Eye (tissue), 1 donor: ENCODE measurements around the gene AP2A1.

ENCODE experiments used
- DNase-seq: peaks from one replicate; pipeline ENCODE4 v3.0.0-alpha.2; 2015

Gene AP2A1

GRCh38 chr19:49795615-49796014 lies 28.8 kb downstream of the AP2A1 start:
- no peak for DNase-seq

GRCh38 chr19:49798574-49798973 lies 31.8 kb downstream of the AP2A1 start:
- no peak for DNase-seq

- no peak for DNase-seq
Observed at GRCh38 chr19:49799271-49799797, 32.5 kb downstream of the AP2A1 start.

GRCh38 chr19:49799798-49800376 lies 33.1 kb downstream of the AP2A1 start:
- DNase-seq: peak; percentile 3

- DNase-seq: no peak
Observed at GRCh38 chr19:49800771-49801170, 34.0 kb downstream of the AP2A1 start.

- DNase-seq: no peak
Observed at GRCh38 chr19:49801401-49801888, 34.6 kb downstream of the AP2A1 start.

GRCh38 chr19:49801966-49802661 lies 35.3 kb downstream of the AP2A1 start:
- DNase-seq: peak; percentile 96

- no peak for DNase-seq
Observed at GRCh38 chr19:49802836-49803528, 36.2 kb downstream of the AP2A1 start.

- no peak for DNase-seq
Observed at GRCh38 chr19:49803529-49803856, 36.7 kb downstream of the AP2A1 start.

GRCh38 chr19:49805822-49806619 lies 39.2 kb downstream of the AP2A1 start:
- no peak for DNase-seq

GRCh38 chr19:49806620-49806959 lies 39.8 kb downstream of the AP2A1 start:
- DNase-seq: no peak

- no peak for DNase-seq
Observed at GRCh38 chr19:49807058-49807903, 40.5 kb downstream of the AP2A1 start.

GRCh38 chr19:49807904-49808675 lies 41.3 kb downstream of the AP2A1 start:
- DNase-seq: no peak

GRCh38 chr19:49808711-49809159 lies 41.9 kb downstream of the AP2A1 start:
- DNase-seq: peak; percentile 97

GRCh38 chr19:49809160-49809940 lies 42.5 kb downstream of the AP2A1 start:
- peak; percentile 65 for DNase-seq

- DNase-seq: no peak
Observed at GRCh38 chr19:49809941-49810389, 43.2 kb downstream of the AP2A1 start.

- DNase-seq: no peak
Observed at GRCh38 chr19:49811328-49811727, 44.5 kb downstream of the AP2A1 start.

GRCh38 chr19:49812452-49812996 lies 45.7 kb downstream of the AP2A1 start:
- no peak for DNase-seq

- DNase-seq: peak; percentile 99
Observed at GRCh38 chr19:49812997-49813861, 46.4 kb downstream of the AP2A1 start, which contains the start of gene FUZ. Gene FUZ, minus strand, starts transcription at chr19:49813292. Its CDS starts 186 bp downstream, at chr19:49813106.
